SH-SY5Y (cell line): Measurements from ENCODE around the gene TMCO4.

Source experiments
- GATA2 ChIP-seq: IDR thresholded peaks from 2 replicates; pipeline ENCODE4 v1.6.1; 2011; ENCODE audit warnings: mild to moderate bottlenecking, low read depth, low read length
- GATA3 ChIP-seq: IDR thresholded peaks from 2 replicates; pipeline ENCODE4 v1.6.1; 2011; ENCODE audit warnings: low read depth, mild to moderate bottlenecking, low read length, moderate library complexity

DNA sequence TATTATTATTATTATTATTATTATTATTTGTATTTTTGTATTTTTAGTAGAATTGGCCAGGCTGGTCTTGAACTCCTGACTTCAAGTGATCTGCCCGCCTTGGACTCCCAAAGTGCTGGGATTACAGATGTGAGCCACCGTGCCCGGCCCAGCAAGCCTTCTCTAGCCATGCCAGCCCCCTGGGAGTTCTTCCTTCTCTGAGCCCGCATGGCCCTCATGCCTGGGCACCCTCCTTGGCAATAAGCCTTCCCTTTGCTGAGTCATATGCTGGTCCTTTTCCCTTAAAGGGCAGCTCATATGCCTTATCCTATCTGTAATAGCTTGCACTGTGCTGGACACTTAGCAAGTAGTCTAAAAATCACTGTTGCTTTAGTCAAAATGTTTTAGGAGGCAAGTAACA lies 164.1 kb downstream of the TMCO4 start:
- TF ChIP-seq GATA2 = no peak
- no peak for TF ChIP-seq GATA3
